Measurements from ENCODE around the gene RUNX1. TPM values are rescaled to one million over a fixed set of nuclear protein-coding genes. Genes with fewer than 3 reads are reported as not detected.

The RUNX1 gene
- total and polyA plus RNA-seq, 2 of the 13 experiments (the other 11 are each of a cell fraction or from before 2014, with no cell fraction given) = 5.4 to 6.4 TPM

- Histone ChIP-seq H3K27ac (ENCODE audit: extremely low read length, insufficient read depth, low read length) (peak overlapping the region; percentile 66), H3K27me3 (ENCODE audit: control insufficient read depth in 1 of 2, insufficient read depth in 2 of 2, low read length in 2 of 2) (no peaks in the 10 kb centered on the region), H3K36me3 (replicated peaks in 1 of 2; ENCODE audit: control insufficient read depth in 1 of 2, insufficient read depth in 2 of 2, low read length in 2 of 2) (peaks cover 5 to 18% of the 10 kb centered on the region in 2 experiments; a peak in 3 of 5 replicates), H4K20me1 (ENCODE audit: insufficient read depth, low read length) (no peaks in the 10 kb centered on the region), H3K4me1 (ENCODE audit: insufficient read depth, low read length) (peaks cover 83% of the 10 kb centered on the region), H3K9me3 (ENCODE audit: low read length) (no peaks in the 10 kb centered on the region), H2AFZ (ENCODE audit: low read length) (no peak overlapping the region), H3K79me2 (ENCODE audit: insufficient read depth, low read length) (no peaks in the 10 kb centered on the region), H3K4me3 (replicated peaks in 1 of 3; ENCODE audit: insufficient read depth in 1 of 3, low read depth in 2 of 3, low read length in 3 of 3) (peak overlapping the region in 1 of 3 experiments; percentile 4; a peak in 1 of 6 replicates), H3K9ac (ENCODE audit: insufficient read depth, low read depth, low read length) (peak overlapping the region; percentile 27), H3K4me2 (ENCODE audit: low read depth, low read length) (peak overlapping the region; percentile 27)
- ATAC-seq = peak; percentile 78
- CTCF ChIA-PET (ENCODE audit: low intra/inter-chr PET ratio, low total read pairs) = no interaction called here
- 24% methylated on average over 6 of the region's 7 CpGs for WGBS (ENCODE audit: low lambda C conversion rate)
- peak; percentile 72 for FAIRE-seq
- DNase-seq (ENCODE audit: low spot score) = peak; percentile 76
- POLR2A ChIA-PET = interaction anchor here (0.7 to 4.2 kb wide), 14 partner anchors 13 to 1158 kb away, joined by 3 to 49 read pairs (median 5); no protein-coding TSS in a partner anchor
- in situ Hi-C loops (cut with HindIII; ENCODE audit: extremely low pct_ligation_motif_present, low pct_unique_long_range_greater_than_20kb) (no loop called here), intact Hi-C loops (cut with micrococcal nuclease; ENCODE audit: unreplicated experiment) (loop anchor here (2.0 kb wide), 1 partner anchor 23 kb away; no protein-coding TSS in a partner anchor)
- no TSS peak for BruUV-seq (replicated peaks)
- TF ChIP-seq, protein P1, sequence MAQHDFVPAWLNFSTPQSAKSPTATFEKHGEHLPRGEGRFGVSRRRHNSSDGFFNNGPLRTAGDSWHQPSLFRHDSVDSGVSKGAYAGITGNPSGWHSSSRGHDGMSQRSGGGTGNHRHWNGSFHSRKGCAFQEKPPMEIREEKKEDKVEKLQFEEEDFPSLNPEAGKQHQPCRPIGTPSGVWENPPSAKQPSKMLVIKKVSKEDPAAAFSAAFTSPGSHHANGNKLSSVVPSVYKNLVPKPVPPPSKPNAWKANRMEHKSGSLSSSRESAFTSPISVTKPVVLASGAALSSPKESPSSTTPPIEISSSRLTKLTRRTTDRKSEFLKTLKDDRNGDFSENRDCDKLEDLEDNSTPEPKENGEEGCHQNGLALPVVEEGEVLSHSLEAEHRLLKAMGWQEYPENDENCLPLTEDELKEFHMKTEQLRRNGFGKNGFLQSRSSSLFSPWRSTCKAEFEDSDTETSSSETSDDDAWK (CRISPR knock-in tag; IDR thresholded peaks at IDR 0.05) = no peak
- TF ChIP-seq MAFF (IDR thresholded peaks at IDR 0.05; ENCODE audit: low read depth, low read length) = peak; percentile 69
- TF ChIP-seq WIZ (CRISPR knock-in tag; IDR thresholded peaks at IDR 0.05) = no peak
- TF ChIP-seq AHDC1 (CRISPR knock-in tag; IDR thresholded peaks at IDR 0.05; ENCODE audit: borderline replicate concordance) = peak; percentile 43; the same call in 1 of the 2 replicates
- TF ChIP-seq ZNF644 (CRISPR knock-in tag; IDR thresholded peaks at IDR 0.05; ENCODE audit: low read depth) = peak; percentile 57
- TF ChIP-seq SALL1 (CRISPR knock-in tag; IDR thresholded peaks at IDR 0.05) = peak; percentile 30; the same call in 1 of the 2 replicates
- 0 out of 2 replicates have a peak, but pooled peaks have one; percentile 28 for TF ChIP-seq HOXA5 (CRISPR knock-in tag; IDR thresholded peaks at IDR 0.05)
- TF ChIP-seq PBX3 (CRISPR knock-in tag; IDR thresholded peaks at IDR 0.05; ENCODE audit: borderline replicate concordance) = no peak
- TF ChIP-seq TCF7 (IDR thresholded peaks at IDR 0.05; ENCODE audit: low read depth) = 0 out of 2 replicates have a peak, but pooled peaks have one; percentile 4
- TF ChIP-seq ARID5B (CRISPR knock-in tag; IDR thresholded peaks at IDR 0.05) = peak; percentile 62
Observed at GRCh38 chr21:34795548-34796180, 253.4 kb downstream of the RUNX1 start.

Measured in HepG2 (cell line).